Progenitor cell of endocrine pancreas (in vitro differentiated cells): Measurements from ENCODE around the gene DGCR2. TPM values are rescaled to one million over a fixed set of nuclear protein-coding genes. Genes with fewer than 3 reads are reported as not detected.
A peak's percentile ranks its signal among the peaks of the same experiment; 100 is the strongest.
"Not testable (repeated sequence)": the region's sequence is repeated elsewhere in the genome, so short reads cannot be mapped to it uniquely, and the experiment has no call there.

Experiments used
- DNase-seq: peaks from one replicate; pipeline ENCODE4 v3.0.0; 2021; ENCODE audit warnings: low spot score; ENCODE audit not compliant: unreplicated experiment
- H3K27ac Mint-ChIP-seq: 2 replicates; pipeline ENCODE4 v1.8.0; 2021; ENCODE audit warnings: mild to moderate bottlenecking, moderate library complexity, mixed read lengths
- H3K27me3 Mint-ChIP-seq: 2 replicates; pipeline ENCODE4 v1.8.0; 2021; ENCODE audit warnings: mixed read lengths
- H3K36me3 Mint-ChIP-seq: 2 replicates; pipeline ENCODE4 v1.8.0; 2022; ENCODE audit warnings: mixed read lengths; ENCODE audit not compliant: insufficient read depth
- H3K4me1 Mint-ChIP-seq: 2 replicates; pipeline ENCODE4 v1.8.0; 2021; ENCODE audit warnings: low read depth, mixed read lengths
- H3K4me3 Mint-ChIP-seq: 2 replicates; pipeline ENCODE4 v1.8.0; 2021; ENCODE audit warnings: low read depth, mild to moderate bottlenecking, moderate library complexity, mixed read lengths
- H3K9me3 Mint-ChIP-seq: 2 replicates; pipeline ENCODE4 v1.8.0; 2021; ENCODE audit warnings: low read depth, mixed read lengths
- total RNA-seq: library from RNA; stranded (reverse); gene quantifications from 2 replicates; pipeline ENCODE4 v1.2.1, GENCODE V29; 2021
- TF ChIP-seq, protein P1 (sequence below): fragments of 200-600 bp; sonication (generic); IDR thresholded peaks from one replicate; pipeline ENCODE4 v1.5.0; 2021; ENCODE audit warnings: antibody characterized with exemption, mild to moderate bottlenecking; ENCODE audit not compliant: unreplicated experiment

The DGCR2 gene
- total RNA-seq, 1 donor from 2014 or later: 89.1 TPM

DNA sequence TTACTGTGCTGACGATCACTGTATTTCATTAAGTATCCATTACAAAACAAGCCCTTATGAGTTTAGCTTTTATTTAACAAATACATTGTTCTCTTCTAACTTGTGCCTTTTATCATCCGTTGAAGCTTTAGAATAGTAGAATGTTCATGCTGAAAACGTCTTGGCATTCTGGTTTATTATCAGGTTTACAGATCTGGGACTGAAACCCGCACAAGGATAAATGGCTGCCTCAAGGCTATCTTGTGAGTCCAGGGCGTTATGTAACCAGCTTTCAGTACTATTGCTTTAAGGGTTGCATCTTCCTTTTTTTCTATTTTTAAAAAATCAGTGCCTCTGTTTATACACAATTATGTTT is 119.6 kb downstream of the DGCR2 start:
- TF ChIP-seq, protein P1, sequence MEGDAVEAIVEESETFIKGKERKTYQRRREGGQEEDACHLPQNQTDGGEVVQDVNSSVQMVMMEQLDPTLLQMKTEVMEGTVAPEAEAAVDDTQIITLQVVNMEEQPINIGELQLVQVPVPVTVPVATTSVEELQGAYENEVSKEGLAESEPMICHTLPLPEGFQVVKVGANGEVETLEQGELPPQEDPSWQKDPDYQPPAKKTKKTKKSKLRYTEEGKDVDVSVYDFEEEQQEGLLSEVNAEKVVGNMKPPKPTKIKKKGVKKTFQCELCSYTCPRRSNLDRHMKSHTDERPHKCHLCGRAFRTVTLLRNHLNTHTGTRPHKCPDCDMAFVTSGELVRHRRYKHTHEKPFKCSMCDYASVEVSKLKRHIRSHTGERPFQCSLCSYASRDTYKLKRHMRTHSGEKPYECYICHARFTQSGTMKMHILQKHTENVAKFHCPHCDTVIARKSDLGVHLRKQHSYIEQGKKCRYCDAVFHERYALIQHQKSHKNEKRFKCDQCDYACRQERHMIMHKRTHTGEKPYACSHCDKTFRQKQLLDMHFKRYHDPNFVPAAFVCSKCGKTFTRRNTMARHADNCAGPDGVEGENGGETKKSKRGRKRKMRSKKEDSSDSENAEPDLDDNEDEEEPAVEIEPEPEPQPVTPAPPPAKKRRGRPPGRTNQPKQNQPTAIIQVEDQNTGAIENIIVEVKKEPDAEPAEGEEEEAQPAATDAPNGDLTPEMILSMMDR: no peak
- H3K36me3 Mint-ChIP-seq: no peaks in the 10 kb centered on the region
- no peak for DNase-seq
- peaks cover 49% of the 10 kb centered on the region for H3K27me3 Mint-ChIP-seq
- H3K4me1 Mint-ChIP-seq: no peaks in the 10 kb centered on the region
- no peak overlapping the region for H3K4me3 Mint-ChIP-seq
- no peak overlapping the region for H3K27ac Mint-ChIP-seq
- H3K9me3 Mint-ChIP-seq: no peaks in the 10 kb centered on the region

DNA sequence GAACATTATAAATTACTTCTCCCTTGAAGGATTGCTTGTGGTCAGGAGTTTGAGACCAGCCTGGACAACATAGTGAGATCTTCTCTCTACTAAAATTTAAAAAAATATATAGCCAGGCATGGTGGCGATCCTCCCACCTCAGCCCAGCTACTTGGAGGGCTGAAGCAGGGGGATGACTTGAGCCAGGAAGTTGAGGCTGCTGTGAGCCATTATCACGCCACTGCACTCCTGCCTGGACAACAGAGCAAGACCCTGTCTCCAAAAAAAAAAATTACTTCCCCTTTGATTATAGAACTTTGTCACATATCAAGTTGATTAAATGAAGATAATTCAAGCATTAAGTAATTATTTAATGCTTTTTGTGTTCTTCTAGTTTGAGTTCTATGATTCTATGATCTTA is 121.0 kb downstream of the DGCR2 start:
- Mint-ChIP-seq H3K9me3 (no peaks in the 10 kb centered on the region), H3K27ac (no peak overlapping the region), H3K4me1 (no peaks in the 10 kb centered on the region), H3K36me3 (no peaks in the 10 kb centered on the region), H3K27me3 (peaks cover 58% of the 10 kb centered on the region), H3K4me3 (no peak overlapping the region)
- no peak for DNase-seq
- TF ChIP-seq, protein P1: no peak

DNA sequence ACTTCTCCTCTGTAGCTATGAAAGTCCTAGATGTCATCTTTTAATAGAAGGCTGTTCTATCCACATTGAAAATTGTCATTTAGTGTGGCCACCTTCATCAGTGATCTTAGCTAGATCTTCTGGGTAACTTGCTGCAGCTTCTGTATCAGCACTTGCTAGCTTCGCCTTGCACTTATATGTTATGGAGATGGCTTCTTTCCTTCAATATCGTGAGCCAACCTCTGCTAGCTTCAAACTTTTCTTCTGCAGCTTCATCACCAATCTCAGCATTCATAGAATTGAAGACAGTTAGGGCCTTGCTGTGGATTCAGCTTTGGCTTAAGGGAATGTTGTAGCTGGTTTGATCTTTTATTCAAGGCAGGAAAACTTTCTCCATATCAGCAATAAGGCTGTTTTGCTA is 122.1 kb downstream of the DGCR2 start:
- H3K4me3 Mint-ChIP-seq, H3K36me3 Mint-ChIP-seq, H3K9me3 Mint-ChIP-seq, DNase-seq, H3K27ac Mint-ChIP-seq, H3K4me1 Mint-ChIP-seq: not testable (repeated sequence)
- peaks cover 61% of the 10 kb centered on the region for H3K27me3 Mint-ChIP-seq

DNA sequence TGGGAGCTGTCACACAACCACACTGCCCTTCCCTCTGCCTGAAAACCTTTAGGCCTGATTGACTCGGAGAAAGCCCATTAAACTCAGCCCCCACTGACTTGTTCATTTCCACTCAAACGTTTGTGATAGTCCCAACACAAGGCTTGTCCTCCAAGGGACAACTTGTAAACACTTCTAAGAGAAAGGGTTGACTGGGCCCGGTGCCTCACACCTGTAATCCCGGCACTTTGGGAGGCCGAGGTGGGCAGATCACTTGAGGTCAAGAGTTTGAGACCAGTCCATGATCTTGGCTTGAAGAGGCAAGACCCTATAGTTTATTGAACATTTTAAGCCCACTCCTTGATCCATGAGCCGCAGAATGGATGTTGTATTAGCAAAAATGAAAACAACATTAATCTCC is 122.8 kb downstream of the DGCR2 start:
- Mint-ChIP-seq H3K4me1 (peaks cover 4% of the 10 kb centered on the region), H3K27ac (no peak overlapping the region), H3K36me3 (no peaks in the 10 kb centered on the region), H3K9me3 (no peaks in the 10 kb centered on the region), H3K27me3 (peaks cover 64% of the 10 kb centered on the region), H3K4me3 (no peak overlapping the region)
- TF ChIP-seq, protein P1: no peak
- DNase-seq: no peak

DNA sequence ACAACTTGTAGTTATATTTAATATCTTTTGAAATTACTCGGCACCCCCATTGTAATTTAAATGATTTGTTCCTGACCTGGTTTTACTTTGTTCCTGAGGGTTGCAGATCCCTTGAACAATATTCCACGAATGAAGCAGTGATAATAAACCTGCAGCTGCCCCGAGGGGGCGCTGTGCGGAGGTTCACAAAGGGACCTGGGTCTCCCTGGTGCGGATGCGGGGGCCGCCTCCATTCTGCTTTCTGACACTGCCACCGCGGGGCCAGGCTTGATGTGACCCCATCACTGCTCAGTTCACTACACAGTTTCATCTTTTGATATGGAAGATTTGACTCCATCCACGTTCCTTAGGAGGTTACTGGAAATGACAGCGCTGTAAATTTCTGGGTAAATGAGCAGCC is 123.2 kb downstream of the DGCR2 start:
- Mint-ChIP-seq H3K27ac (no peak overlapping the region), H3K36me3 (no peaks in the 10 kb centered on the region), H3K4me3 (no peak overlapping the region), H3K27me3 (peaks cover 63% of the 10 kb centered on the region), H3K4me1 (peaks cover 7% of the 10 kb centered on the region), H3K9me3 (no peaks in the 10 kb centered on the region)
- TF ChIP-seq, protein P1: peak; percentile 51
- DNase-seq: no peak

DNA sequence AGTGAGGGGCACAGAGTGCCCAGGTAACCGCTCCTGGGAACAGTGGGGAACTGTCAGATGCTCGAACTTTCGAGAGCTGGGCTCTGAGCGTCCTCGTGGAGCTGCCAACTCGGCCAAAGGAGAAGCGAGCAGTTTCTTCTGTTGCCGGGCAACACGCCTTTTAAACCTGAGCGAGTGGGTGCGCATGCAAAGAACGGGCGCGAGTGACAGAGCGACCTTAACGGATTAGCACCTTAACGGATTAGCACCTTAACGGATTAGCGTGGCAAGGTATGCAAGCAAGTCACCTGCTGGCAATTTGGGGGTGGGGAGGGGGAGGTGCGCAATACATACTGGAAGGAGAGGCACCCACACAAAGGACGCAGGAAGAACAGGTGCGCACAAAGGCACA is 124.3 kb downstream of the DGCR2 start:
- DNase-seq: no peak
- Mint-ChIP-seq H3K4me3 (peak overlapping the region; percentile 9), H3K27ac (no peak overlapping the region), H3K27me3 (peaks cover 65% of the 10 kb centered on the region), H3K36me3 (no peaks in the 10 kb centered on the region), H3K4me1 (peaks cover 8% of the 10 kb centered on the region), H3K9me3 (no peaks in the 10 kb centered on the region)
- TF ChIP-seq, protein P1: no peak
